ENCODE results near the gene SEL1L3. TPM values are rescaled to one million over a fixed set of nuclear protein-coding genes. Genes with fewer than 3 reads are reported as not detected.

SEL1L3 gene
- total and polyA plus RNA-seq, 9 of the 15 experiments (the other 6 are each of a cell fraction or from before 2014, with no cell fraction given): 10.0 to 44.3 (median 21.6) TPM

GRCh38 chr4:25861280-25861950 lies 1.4 kb downstream of the SEL1L3 start (continued):
- TF ChIP-seq ZNF318 (IDR thresholded peaks at IDR 0.05; ENCODE audit: borderline replicate concordance in 1 of 2, low read depth in 1 of 2): peak in 1 of 2 experiments; percentile 68; a peak in 1 of 4 replicates
